Mononuclear cell (primary cell): ENCODE results near the gene UCN3. TPM values are rescaled to one million over a fixed set of nuclear protein-coding genes. Genes with fewer than 3 reads are reported as not detected.

Experiments
- H3K27me3 ChIP-seq: 2 replicates; pipeline ENCODE4 v1.6.0; 2011; ENCODE audit warnings: low read length, control low read depth; ENCODE audit not compliant: insufficient read depth
- H3K4me1 ChIP-seq: 2 replicates; pipeline ENCODE4 v1.5.1; 2011; ENCODE audit warnings: mild to moderate bottlenecking, low read length, control low read depth; ENCODE audit not compliant: insufficient read depth
- H3K4me3 ChIP-seq: 2 replicates; pipeline ENCODE4 v1.5.1; 2011; ENCODE audit warnings: mild to moderate bottlenecking, low read length, moderate library complexity
- H3K9me3 ChIP-seq: 2 replicates; pipeline ENCODE4 v1.5.1; 2011; ENCODE audit warnings: low read depth, mild to moderate bottlenecking, control low read depth, low read length
- total RNA-seq: library from RNA; depleted of rRNA; stranded (reverse); fragments of >200 nt; gene quantifications from one replicate; pipeline ENCODE4 v1.2.3, GENCODE V29; 2012

Gene UCN3, protein sequence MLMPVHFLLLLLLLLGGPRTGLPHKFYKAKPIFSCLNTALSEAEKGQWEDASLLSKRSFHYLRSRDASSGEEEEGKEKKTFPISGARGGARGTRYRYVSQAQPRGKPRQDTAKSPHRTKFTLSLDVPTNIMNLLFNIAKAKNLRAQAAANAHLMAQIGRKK
- total RNA-seq, result not detected

DNA sequence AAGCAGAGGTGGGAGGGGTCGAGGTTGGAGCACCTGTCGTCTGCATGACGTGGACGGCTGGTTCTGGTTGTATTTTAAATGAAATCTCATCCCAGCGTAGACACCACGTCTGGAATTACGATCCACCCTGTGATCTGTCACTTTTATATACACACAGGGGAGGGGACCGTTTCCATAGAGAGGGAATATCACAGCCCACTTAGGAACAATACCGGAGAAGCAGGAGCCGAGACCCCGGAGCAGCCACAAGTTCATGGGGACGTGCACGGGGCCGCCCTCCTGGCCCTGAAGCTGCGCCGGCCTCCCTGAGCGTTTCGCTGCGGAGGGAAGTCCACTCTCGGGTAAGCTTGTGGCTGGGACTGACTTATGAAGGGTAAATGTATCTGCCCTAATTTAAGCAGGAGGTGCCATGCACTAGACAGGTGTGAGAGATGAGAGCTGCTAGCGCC lies at the start of gene UCN3:
Gene UCN3 (plus strand): TSS at position 77 of the 449 bp plus-strand sequence. CDS start 8,755 bp downstream, outside the sequence.
- Histone ChIP-seq H3K4me1 (no peaks in the 10 kb centered on the region), H3K9me3 (no peaks in the 10 kb centered on the region), H3K27me3 (no peaks in the 10 kb centered on the region), H3K4me3 (no peak within 1 kb of the TSS)

DNA sequence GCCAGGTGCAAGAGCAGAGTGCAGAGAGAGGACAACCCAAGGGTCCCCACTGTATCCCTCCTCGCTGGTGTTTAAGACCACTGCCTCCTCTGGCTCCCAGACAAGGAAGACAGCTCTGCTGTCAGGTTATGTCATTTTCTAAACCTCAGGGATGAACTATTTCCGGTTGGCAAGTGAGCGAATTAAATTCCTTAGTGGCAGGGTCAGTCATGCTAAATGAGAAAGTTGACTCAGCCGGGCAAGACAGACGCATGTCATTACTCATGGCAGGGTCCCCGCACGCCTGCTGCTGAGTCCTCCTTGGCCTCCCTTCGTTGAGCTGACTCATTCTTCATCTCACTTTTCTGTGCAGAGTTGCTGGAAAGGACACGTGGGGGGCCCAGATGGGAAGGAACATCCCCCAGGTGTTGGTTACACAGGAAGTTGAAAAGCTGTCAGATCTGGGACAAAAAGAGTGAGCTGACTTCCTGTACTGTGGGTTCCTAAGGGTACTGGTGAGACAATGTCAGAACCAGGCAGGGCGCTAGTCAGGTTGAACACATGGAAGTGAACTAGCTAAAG lies 47.1 kb upstream of the UCN3 start:
- Histone ChIP-seq H3K27me3 (no peaks in the 10 kb centered on the region), H3K4me3 (no peak overlapping the region), H3K9me3 (no peaks in the 10 kb centered on the region), H3K4me1 (peaks cover 11% of the 10 kb centered on the region)

DNA sequence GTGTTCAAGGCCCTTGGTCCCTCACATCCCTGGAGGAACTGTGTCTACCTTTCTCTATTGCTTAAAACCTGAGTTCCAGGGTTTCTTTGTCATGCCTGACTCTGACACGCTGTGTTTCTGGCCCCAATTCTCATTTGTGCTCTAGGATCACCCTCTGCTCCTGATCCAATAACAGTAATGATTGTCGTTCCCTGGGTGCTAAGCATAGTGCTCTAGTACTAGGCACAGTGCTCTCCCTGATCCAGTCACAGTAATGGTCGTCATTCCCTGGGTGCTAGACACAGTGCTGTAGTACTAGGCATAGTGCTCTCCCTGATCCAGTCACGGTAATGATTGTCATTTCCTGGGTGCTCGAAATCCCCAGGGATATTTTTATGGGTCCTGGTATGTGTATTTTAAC lies 46.6 kb upstream of the UCN3 start:
- peaks cover 11% of the 10 kb centered on the region for H3K4me1 ChIP-seq
- H3K27me3 ChIP-seq, result no peaks in the 10 kb centered on the region
- no peak overlapping the region for H3K4me3 ChIP-seq
- no peaks in the 10 kb centered on the region for H3K9me3 ChIP-seq

DNA sequence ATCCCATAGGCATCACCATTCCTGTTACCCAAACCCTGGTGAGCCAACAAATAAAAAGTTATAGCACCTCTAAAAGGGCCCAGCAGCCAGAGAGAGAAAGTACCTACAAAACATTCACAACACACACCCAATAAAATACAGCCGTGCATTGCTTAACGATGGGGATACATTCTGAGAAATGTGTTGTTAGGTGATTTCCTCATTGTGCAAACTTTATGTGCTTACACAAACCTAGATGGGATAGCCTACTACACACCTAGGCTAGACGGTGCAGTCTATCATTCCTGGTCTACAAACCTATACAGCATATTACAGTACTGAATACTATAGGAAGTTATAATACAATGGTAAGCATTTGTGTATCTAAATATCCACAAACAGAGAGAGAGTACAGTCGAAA lies 44.9 kb upstream of the UCN3 start:
- no peaks in the 10 kb centered on the region for H3K27me3 ChIP-seq
- H3K4me1 ChIP-seq, result peaks cover 11% of the 10 kb centered on the region
- H3K9me3 ChIP-seq, result no peaks in the 10 kb centered on the region
- no peak overlapping the region for H3K4me3 ChIP-seq

DNA sequence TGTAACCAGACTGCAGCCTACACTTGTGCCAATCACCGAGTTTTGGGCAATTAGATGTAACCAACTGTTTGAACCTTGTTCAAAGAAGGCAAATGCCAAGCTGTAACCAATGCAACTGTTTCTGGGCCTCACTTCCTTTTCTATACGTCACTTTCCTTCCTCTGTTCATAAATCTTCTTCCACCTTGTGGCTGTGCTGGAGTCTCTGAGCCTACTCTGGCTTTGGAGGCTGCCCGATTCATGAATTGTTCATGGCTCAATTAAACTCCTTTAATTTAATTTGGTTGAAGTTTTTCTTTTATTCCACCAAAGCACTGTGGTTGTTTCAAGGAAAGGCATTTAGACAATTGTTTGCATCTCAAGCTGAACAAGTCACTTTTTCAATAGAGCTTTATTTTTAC lies 43.5 kb upstream of the UCN3 start:
- H3K27me3 ChIP-seq, result no peaks in the 10 kb centered on the region
- no peak overlapping the region for H3K4me3 ChIP-seq
- H3K9me3 ChIP-seq, result no peaks in the 10 kb centered on the region
- peaks cover 11% of the 10 kb centered on the region for H3K4me1 ChIP-seq

DNA sequence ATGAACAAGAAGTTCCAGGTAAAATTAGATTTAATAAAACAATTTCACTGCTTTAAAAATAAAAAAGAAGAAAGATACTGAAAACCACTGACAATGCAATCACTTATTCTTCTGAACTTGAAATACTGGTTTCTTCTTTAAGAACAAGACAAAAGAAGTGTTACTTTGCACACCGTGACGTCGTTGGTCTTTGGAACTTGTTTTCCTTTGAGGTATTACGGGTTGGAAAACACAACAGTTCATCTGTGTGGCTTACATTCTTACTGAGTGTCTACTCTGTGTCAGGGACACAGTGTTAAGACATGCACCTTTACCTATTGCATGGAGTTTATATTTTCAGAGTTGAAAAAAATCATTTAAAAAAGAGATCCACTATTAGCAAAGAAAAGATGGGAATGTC lies 41.3 kb upstream of the UCN3 start:
- no peaks in the 10 kb centered on the region for H3K27me3 ChIP-seq
- H3K9me3 ChIP-seq, result no peaks in the 10 kb centered on the region
- H3K4me3 ChIP-seq, result no peak overlapping the region
- H3K4me1 ChIP-seq, result no peaks in the 10 kb centered on the region

DNA sequence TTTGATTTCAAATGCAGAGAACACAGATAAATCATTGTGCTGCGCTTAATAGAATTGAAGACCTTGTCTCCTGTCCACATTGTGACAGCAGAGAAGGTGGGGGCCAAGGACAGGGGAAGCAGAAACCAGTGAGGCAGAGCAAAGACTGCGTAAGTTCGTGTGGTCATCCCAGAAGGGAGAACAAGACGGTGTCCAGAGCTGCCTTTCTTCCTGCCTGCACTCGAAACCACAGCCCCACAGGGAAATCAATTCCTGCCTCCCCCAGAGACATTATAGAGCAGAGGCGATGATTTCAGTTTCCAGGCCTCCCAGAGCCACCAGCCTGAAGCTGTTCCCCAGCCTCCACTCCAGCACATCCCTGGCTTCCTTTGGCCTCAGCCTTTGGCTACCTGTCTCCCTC lies 39.7 kb upstream of the UCN3 start:
- no peaks in the 10 kb centered on the region for H3K9me3 ChIP-seq
- H3K4me1 ChIP-seq, result no peaks in the 10 kb centered on the region

DNA sequence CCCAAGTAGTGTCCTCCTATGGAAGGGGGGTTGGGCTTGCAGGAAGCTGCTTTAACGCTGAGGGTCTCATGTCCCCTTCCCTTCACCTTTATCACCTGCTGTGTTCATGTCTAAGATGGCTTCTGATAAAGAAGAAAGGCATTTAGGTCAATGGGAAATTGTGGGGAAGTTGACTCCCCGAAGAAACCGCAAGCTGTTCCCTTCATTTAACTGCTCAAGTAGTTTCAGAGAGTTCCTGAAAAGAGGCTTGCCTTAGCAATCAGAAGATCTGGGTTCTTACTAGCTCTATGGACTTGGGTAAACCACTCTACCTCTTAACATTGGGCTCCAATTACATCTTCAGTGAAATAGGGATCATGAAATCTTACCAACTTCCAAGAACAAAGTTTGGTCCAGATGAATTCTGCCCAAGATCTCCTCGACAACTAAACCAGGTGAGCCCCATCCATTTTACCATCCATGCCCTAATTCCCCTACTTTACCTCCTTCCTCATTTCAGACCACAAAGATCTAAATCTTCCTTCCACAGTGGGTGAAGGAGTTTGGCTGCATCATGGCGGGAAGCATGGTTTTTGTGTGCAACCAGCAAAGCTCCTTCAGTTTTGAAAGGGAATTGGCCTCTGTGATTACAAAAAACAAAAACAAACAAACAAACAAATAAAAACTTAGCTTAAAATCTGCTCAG lies 30.4 kb upstream of the UCN3 start:
- no peaks in the 10 kb centered on the region for H3K4me1 ChIP-seq
- no peak overlapping the region for H3K4me3 ChIP-seq
- no peaks in the 10 kb centered on the region for H3K27me3 ChIP-seq
- no peaks in the 10 kb centered on the region for H3K9me3 ChIP-seq

More for the DNA sequence above, 39.7 kb upstream of the UCN3 start:
- H3K4me3 ChIP-seq, result no peak overlapping the region
- no peaks in the 10 kb centered on the region for H3K27me3 ChIP-seq

DNA sequence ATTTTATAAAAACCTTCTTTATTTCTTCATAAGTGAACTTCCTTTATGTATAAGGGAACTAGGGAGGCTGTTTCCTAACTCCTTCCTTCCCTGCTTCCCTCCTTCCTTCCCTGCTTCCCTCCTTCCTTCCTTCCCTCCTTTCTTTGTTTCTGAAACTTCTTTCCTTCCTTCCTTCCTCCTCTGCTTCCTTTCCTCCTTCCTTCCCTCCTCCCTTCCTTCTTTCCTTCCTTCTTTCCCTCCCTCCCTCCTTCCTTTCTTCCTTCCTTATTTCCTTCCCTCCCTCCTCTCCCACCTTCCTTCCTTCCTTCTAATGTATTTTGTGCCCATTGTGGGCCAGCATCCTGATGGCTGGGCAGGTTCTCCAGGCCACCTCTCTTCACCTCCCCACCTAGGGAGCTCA lies 26.8 kb upstream of the UCN3 start:
- Histone ChIP-seq H3K4me1 (no peaks in the 10 kb centered on the region), H3K4me3 (no peak overlapping the region), H3K9me3 (no peaks in the 10 kb centered on the region), H3K27me3 (no peaks in the 10 kb centered on the region)

DNA sequence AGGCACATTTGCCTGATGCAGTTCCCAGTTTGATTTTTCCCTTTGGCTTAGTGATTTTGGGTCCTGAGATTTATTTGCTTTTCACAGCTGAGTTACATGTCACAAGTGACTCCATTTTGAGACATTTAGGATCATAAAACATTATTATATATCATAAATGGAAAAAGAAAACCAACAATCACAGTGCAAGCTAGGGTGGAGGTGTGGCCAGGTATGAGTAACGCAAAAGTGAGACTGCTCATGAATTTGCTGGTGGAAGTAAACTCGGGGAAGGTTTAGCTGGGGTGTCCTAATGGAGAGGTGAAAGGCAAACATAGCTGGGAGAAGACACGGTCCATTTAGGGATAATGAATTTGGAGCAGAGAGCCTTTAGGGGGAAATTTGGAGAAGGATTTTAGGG lies 21.7 kb upstream of the UCN3 start:
- no peaks in the 10 kb centered on the region for H3K27me3 ChIP-seq
- H3K4me1 ChIP-seq, result no peaks in the 10 kb centered on the region
- H3K9me3 ChIP-seq, result no peaks in the 10 kb centered on the region
- no peak overlapping the region for H3K4me3 ChIP-seq

DNA sequence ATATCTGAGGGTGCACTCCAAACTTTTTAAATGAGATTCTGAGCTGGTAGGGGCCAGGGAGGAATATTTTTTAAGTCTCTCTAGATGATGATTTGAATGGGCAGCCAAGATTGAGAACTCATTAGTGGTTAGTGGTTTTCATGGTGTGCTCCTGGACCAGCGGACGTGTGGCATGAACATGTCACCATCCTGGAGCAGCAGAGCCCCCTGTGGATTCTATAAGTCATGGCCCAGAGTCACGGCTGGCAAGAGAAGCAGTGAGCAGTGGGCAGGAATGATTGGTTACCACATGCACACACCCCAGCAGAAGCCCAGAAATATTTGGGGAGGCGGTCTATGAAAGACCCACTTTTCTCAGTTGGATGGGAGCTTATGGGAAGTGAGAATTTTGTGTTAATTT lies 21.2 kb upstream of the UCN3 start:
- Histone ChIP-seq H3K4me1 (no peaks in the 10 kb centered on the region), H3K4me3 (no peak overlapping the region)

DNA sequence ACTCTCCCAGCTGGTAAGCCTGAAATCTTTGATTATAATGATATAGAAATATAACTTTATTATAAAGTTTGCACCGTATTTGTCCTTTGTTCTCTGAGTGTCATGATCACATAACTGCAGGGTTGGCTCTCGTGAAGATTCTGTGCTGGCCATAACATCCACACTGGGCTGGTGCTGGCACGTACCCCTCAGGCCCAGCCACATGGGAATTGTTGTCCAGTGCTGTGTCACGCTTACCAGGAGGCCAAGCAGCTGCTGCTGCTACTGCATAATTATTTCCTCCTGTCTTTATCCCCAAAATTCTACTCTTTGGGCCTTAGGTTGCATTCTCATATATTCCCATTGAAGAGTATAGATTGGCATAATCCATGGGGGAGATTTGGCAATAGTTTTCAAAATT lies 20.8 kb upstream of the UCN3 start:
- Histone ChIP-seq H3K4me1 (no peaks in the 10 kb centered on the region), H3K4me3 (no peak overlapping the region), H3K9me3 (no peaks in the 10 kb centered on the region), H3K27me3 (no peaks in the 10 kb centered on the region)

More for the DNA sequence above, 21.2 kb upstream of the UCN3 start:
- no peaks in the 10 kb centered on the region for H3K9me3 ChIP-seq
- no peaks in the 10 kb centered on the region for H3K27me3 ChIP-seq

DNA sequence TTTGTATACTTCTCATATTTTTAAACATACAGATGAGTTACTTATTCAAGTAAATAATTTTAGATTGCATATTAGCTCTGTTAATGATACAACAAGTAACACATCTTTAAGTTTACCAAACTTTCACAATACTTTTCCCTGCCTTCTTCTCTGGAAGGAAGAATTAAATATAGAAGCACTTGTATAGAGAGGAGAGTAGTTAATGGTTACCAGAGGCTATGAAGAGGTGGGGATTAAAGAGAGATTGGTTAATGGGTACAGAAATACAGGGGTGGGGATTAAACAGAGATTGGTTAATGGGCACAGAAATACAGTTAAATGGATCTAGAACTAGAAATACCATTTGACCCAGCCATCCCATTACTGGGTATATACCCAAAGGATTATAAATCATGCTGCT lies 20.0 kb upstream of the UCN3 start:
- Histone ChIP-seq H3K9me3 (no peaks in the 10 kb centered on the region), H3K4me1 (no peaks in the 10 kb centered on the region), H3K27me3 (no peaks in the 10 kb centered on the region), H3K4me3 (no peak overlapping the region)

DNA sequence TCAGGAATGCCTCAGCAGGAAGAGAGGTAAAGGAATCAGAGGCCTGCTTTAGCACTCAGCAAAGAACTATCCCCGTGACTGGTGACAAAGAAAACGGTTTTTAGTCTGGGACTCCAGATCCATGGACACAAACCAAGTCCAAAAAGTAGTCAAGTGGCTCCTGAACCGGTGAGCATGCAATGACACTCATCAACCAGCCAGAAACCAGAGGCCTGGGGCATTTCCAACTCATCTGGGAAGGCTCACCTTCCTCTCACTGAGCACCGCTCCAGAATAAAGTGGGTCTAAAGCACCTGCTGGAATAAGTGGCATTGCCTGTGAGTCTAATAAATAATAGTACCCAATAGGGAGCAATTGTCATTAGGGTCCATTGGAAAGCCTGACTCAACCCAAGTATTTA lies 17.9 kb upstream of the UCN3 start:
- H3K9me3 ChIP-seq, result no peaks in the 10 kb centered on the region
- no peaks in the 10 kb centered on the region for H3K27me3 ChIP-seq
- no peak overlapping the region for H3K4me3 ChIP-seq
- no peaks in the 10 kb centered on the region for H3K4me1 ChIP-seq

DNA sequence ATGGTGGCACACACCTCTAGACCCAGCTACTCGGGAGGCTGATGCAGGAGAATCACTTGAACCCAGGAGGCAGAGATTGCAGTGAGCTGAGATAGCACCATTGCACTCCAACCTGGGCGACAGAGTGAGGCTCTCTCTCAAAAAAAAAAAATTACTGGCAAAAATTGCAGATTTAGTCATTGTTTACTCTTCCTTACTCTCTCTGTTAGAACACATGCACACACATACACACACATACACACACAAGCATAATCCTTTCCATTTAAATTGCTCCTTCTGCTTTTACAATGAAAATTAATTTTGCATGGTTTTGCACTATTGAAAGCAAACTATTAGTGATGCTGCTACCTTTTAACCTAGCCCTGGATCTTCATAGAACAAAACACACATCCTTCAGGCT lies 15.4 kb upstream of the UCN3 start:
- H3K27me3 ChIP-seq, result no peaks in the 10 kb centered on the region
- H3K4me3 ChIP-seq, result no peak overlapping the region
- no peaks in the 10 kb centered on the region for H3K4me1 ChIP-seq
- no peaks in the 10 kb centered on the region for H3K9me3 ChIP-seq

DNA sequence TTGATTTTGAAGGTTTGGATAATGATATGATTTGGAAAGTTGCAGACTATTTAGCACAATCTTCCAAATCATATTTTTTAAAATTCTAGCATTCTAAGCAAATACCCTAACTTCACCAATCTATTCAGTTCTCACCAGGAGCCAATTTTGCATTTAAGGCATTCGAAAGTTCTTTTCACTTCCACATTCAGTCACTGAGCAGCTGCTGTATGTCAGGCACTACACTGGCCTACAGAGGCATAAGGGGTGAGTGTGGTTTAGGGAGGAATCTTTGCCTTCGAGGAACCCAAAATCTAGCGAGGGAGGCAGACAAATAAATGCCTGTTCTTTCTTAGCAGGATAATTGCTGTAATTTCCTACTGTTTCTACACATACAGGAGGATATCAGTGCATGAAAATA lies 10.7 kb upstream of the UCN3 start:
- no peak overlapping the region for H3K4me3 ChIP-seq
- no peaks in the 10 kb centered on the region for H3K9me3 ChIP-seq
- H3K4me1 ChIP-seq, result no peaks in the 10 kb centered on the region
- peaks cover 2% of the 10 kb centered on the region for H3K27me3 ChIP-seq
